Stomach (tissue), 4 donors: ENCODE data around the gene MAP7D3.

ENCODE experiments used
- EP300 ChIP-seq: sonication (generic); formaldehyde crosslinking; IDR thresholded peaks from one replicate; pipeline ENCODE4 v1.6.1; 2017; ENCODE audit warnings: antibody characterized with exemption
- TF ChIP-seq, protein P1 (sequence below), 7 experiments: fragments of 450-650 bp in 4 of 7; fragments of 200-600 bp in 3 of 7; sonication (generic) in 3 of 7; IDR thresholded peaks; one replicate each; pipeline ENCODE4 v1.5.1; 2016 to 2019; ENCODE audit warnings: antibody characterized with exemption in 7 of 7, control low read depth in 2 of 7, mild to moderate bottlenecking in 1 of 7

DNA sequence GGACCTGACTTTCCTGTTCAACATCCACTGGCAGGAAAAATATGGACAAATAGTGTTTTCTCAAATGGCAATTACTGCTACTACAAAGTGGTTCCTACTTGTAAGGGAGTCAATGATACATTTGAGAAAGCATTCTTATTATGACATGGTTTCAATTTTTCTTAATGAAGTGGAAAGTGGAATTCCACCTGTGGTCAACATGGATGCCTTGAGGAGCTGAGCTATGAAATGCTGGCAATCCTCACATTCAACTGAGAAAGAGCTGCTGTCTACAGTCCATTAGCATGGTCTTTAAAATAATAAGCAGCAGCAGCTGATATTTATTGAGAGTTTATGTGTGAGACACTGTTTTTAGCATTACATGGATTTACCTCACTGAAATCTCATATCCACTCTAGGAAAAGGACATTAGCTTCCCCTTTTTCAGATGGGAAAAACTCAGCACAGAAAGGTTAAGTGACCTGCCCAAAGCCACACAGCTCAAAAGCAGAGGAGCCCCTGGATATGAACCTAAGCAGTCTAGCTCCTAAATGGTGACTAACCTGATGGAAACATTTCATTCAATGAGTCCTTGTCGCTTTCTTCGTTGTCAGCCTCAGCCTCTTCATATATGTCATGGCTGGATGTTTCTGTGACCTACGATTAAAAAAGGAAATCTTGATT, 29.2 kb downstream of the MAP7D3 start:
- TF ChIP-seq, protein P1, sequence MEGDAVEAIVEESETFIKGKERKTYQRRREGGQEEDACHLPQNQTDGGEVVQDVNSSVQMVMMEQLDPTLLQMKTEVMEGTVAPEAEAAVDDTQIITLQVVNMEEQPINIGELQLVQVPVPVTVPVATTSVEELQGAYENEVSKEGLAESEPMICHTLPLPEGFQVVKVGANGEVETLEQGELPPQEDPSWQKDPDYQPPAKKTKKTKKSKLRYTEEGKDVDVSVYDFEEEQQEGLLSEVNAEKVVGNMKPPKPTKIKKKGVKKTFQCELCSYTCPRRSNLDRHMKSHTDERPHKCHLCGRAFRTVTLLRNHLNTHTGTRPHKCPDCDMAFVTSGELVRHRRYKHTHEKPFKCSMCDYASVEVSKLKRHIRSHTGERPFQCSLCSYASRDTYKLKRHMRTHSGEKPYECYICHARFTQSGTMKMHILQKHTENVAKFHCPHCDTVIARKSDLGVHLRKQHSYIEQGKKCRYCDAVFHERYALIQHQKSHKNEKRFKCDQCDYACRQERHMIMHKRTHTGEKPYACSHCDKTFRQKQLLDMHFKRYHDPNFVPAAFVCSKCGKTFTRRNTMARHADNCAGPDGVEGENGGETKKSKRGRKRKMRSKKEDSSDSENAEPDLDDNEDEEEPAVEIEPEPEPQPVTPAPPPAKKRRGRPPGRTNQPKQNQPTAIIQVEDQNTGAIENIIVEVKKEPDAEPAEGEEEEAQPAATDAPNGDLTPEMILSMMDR (IDR thresholded peaks at IDR 0.05) = no peak
- TF ChIP-seq EP300 = no peak
